HG02588 (cell line): Measurements from ENCODE around the gene RANBP3L.
"Not testable (repeated sequence)": the region's sequence is repeated elsewhere in the genome, so short reads cannot be mapped to it uniquely, and the experiment has no call there.

Source experiments
- ATAC-seq: cut with Tn5 transposase; IDR thresholded peaks from one replicate; pipeline ENCODE4 v1.9.1; 2021; ENCODE audit warnings: mild to moderate bottlenecking, moderate library complexity; ENCODE audit not compliant: unreplicated experiment

The RANBP3L gene

GRCh38 chr5:36209664-36210063 lies 92.0 kb downstream of the RANBP3L start:
- no peak for ATAC-seq

GRCh38 chr5:36208786-36209185 lies 92.9 kb downstream of the RANBP3L start:
- ATAC-seq = no peak

- ATAC-seq = no peak
These were observed 94.8 kb downstream of the RANBP3L start for GRCh38 chr5:36206913-36207312.

DNA sequence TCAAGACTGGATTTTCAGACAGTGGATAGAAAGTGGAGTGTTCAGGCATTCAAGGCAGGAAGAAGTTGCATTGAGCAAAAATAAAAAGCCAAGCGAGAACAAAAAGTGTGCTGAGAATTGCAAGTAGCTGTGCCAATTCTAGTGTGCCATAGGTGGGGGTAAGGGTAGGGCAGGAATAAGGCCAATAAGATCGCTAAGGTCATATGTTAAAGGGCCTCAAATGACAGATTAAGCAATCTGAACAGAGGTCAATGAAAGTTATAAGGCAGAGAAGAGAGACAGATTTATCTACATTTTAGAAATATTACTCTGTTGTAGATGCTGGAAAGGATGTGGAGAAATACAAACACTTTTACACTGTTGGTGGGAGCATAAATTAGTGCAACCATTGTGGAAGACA lies 96.4 kb downstream of the RANBP3L start:
- ATAC-seq = no peak

DNA sequence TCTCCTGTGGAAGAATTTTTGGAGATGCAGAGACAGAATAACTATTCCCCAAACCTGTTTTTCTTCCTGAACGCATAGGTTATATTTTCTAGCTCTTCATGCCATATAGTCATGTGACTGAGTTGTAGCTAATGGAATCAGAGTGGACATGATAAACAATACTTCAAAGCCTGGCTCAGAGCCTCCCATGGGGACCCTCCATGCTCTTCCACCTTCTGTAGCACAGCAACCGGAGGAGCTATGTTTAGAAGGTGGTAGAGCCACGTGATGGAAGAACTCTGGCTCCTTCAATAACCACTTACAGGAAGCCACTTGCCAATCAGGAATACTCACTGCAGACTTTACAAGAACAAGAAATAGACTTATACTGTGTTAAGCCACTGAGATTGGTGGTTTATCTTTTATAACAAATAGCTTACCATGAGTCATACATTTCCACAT lies 99.2 kb downstream of the RANBP3L start:
- no peak for ATAC-seq

- no peak for ATAC-seq
These were observed 101.2 kb downstream of the RANBP3L start for GRCh38 chr5:36200513-36200912.

DNA sequence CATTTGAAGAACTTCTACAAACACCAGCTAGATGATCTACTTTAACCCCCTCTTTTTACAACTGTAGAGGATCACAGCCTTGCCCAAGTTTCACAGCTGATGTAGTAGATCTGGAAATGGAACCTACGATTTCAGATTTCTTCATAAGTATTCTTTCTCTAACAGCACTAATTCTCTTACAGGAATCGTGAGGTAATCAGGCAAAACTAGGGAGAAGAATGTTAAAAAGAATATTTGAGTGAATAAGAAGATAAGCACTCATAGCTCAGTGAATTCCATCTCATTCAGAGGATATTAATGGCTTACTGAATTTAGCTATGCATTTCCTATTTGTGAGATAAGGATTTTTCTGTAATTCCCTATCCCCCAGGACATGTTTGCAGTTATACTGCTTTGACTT lies 102.1 kb downstream of the RANBP3L start:
- no peak for ATAC-seq

DNA sequence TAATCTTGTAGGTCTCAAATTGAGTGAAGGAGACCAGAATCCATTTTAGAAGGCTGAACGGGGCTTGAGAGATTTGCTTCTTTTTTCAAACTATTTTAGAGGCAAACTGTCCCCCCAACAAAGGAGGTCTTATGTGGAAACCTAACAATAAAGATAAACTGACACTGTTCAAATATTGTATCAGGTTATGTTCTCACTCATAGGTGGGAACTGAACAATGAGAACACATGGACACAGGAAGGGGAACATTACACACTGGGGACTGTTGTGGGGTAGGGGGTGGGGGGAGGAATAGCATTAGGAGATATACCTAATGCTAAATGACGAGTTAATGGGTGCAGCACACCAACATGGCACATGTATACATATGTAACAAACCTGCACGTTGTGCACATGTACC lies 102.9 kb downstream of the RANBP3L start:
- ATAC-seq = not testable (repeated sequence)
